NB4 (cell line): ENCODE data around the gene CFAP300.

ENCODE experiments used
- MYC ChIP-seq: IDR thresholded peaks from 2 replicates; pipeline ENCODE4 v1.6.1; 2011; ENCODE audit warnings: low read depth, low read length
- POLR2A ChIP-seq: IDR thresholded peaks from 2 replicates; pipeline ENCODE4 v1.6.1; 2011; ENCODE audit warnings: mild to moderate bottlenecking; ENCODE audit not compliant: insufficient read length; ENCODE audit errors: extremely low read depth
- TF ChIP-seq, protein P1 (sequence below): IDR thresholded peaks from one replicate; pipeline ENCODE4 v1.5.1; 2012; ENCODE audit warnings: low read depth, low read length

DNA sequence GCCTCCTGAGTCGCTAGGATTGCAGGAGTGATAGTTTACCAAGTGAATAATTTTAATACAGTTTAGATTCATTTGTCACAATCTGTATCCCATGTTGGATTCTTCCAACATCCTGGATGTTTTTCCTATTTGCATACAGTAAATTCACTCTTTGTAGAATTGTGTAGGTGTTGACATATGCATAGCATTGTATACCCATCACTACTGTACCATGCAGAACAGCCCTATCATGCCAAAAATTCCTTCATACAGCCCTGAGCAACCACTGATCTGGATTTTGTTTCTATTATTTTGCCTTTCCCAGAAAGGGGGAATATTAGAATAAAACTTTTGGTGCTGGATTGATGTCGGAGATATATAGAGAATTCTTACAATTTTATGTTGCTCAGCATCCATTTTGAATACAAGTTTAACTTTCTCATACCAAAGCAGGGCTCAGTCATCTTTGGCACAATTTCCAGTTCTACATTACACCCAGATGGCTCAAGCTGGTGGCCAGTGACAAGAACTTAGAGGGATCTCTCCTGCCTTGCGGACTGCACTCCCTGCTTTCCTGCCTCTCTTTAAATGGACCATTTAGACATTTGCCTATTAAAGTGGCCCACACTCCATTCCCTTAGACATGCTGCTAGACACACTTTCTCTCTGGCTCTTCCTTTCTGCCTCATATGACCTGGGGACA lies 45.4 kb upstream of the CFAP300 start:
- TF ChIP-seq, protein P1, sequence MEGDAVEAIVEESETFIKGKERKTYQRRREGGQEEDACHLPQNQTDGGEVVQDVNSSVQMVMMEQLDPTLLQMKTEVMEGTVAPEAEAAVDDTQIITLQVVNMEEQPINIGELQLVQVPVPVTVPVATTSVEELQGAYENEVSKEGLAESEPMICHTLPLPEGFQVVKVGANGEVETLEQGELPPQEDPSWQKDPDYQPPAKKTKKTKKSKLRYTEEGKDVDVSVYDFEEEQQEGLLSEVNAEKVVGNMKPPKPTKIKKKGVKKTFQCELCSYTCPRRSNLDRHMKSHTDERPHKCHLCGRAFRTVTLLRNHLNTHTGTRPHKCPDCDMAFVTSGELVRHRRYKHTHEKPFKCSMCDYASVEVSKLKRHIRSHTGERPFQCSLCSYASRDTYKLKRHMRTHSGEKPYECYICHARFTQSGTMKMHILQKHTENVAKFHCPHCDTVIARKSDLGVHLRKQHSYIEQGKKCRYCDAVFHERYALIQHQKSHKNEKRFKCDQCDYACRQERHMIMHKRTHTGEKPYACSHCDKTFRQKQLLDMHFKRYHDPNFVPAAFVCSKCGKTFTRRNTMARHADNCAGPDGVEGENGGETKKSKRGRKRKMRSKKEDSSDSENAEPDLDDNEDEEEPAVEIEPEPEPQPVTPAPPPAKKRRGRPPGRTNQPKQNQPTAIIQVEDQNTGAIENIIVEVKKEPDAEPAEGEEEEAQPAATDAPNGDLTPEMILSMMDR = no peak
- TF ChIP-seq MYC (no peak), POLR2A (no peak)
